H1 (cell line): ENCODE results near the gene PLXND1. TPM values are rescaled to one million over a fixed set of nuclear protein-coding genes. Genes with fewer than 3 reads are reported as not detected.

Experiments
- CTCF ChIA-PET: fragments of 300-600 bp; sonication (Branson Sonifier 250); formaldehyde crosslinking; loops from one replicate; lab custom pipeline; 2021; ENCODE audit not compliant: partially characterized antibody; lab: Charles Lee
- POLR2A ChIA-PET: fragments of 300-600 bp; sonication (Branson Sonifier 250); formaldehyde crosslinking; loops from one replicate; lab custom pipeline; 2021; ENCODE audit warnings: inconsistent platforms; ENCODE audit not compliant: partially characterized antibody; lab: Charles Lee
- DNase-seq, 2 experiments: peaks; one replicate each; pipeline versions ENCODE4 v3.0.0 to v3.0.0-alpha.2; 2010 to 2022; ENCODE audit warnings: low spot score in 2 of 2, low read depth in 1 of 2, mixed read lengths in 1 of 2
- FAIRE-seq: peaks from 2 replicates; lab custom pipeline; 2011; peaks lifted over from hg19 to GRCh38; lab: Jason Lieb, UNC
- H2AFZ ChIP-seq: 2 replicates; pipeline ENCODE4 v1.8.1; 2012; ENCODE audit warnings: low read length, inconsistent platforms
- H2AK5ac ChIP-seq: 2 replicates; pipeline ENCODE4 v1.6.1; 2013; ENCODE audit warnings: low read depth, low read length
- H2BK120ac ChIP-seq: replicated peaks from 2 replicates; pipeline ENCODE3; 2013; ENCODE audit warnings: low read depth, low read length, inconsistent platforms
- H2BK12ac ChIP-seq: 2 replicates; pipeline ENCODE4 v1.6.1; 2013; ENCODE audit warnings: low read depth, low read length
- H2BK15ac ChIP-seq: 2 replicates; pipeline ENCODE4 v1.6.1; 2013; ENCODE audit warnings: low read length
- H2BK20ac ChIP-seq: 2 replicates; pipeline ENCODE4 v1.6.1; 2013; ENCODE audit warnings: low read length
- H2BK5ac ChIP-seq: 2 replicates; pipeline ENCODE4 v1.6.1; 2013; ENCODE audit warnings: low read depth, low read length
- H3K14ac ChIP-seq: 2 replicates; pipeline ENCODE4 v1.6.1; 2013; ENCODE audit warnings: inconsistent platforms; ENCODE audit not compliant: insufficient read length
- H3K18ac ChIP-seq: 2 replicates; pipeline ENCODE4 v1.6.1; 2013; ENCODE audit warnings: low read length; ENCODE audit errors: extremely low read depth
- H3K23ac ChIP-seq: 2 replicates; pipeline ENCODE4 v1.6.1; 2013; ENCODE audit warnings: inconsistent platforms; ENCODE audit not compliant: insufficient read length
- H3K23me2 ChIP-seq: 2 replicates; pipeline ENCODE4 v1.6.1; 2013; ENCODE audit warnings: low read depth, low read length
- H3K27ac ChIP-seq: 2 replicates; pipeline ENCODE4 v1.6.1; 2011; ENCODE audit warnings: low read depth, low read length, inconsistent platforms
- H3K27me3 ChIP-seq, 4 experiments: replicated peaks in 1 of 4; 1 replicate in 1 of 4; 2 replicates in 3 of 4; pipeline versions ENCODE4 v1.6.1 to v1.8.1; 2011 to 2013; ENCODE audit warnings: low read length in 3 of 4, mild to moderate bottlenecking in 3 of 4, inconsistent platforms in 2 of 4, mixed read lengths in 2 of 4, moderate library complexity in 1 of 4; ENCODE audit not compliant: control insufficient read depth in 3 of 4, insufficient read depth in 3 of 4; ENCODE audit errors: extremely low read depth in 1 of 4
- H3K36me3 ChIP-seq, 4 experiments: 2 replicates each; pipeline versions ENCODE4 v1.6.1 to v1.8.1; 2011 to 2013; ENCODE audit warnings: mild to moderate bottlenecking in 4 of 4, low read length in 3 of 4, moderate library complexity in 2 of 4, control low read depth in 1 of 4, inconsistent platforms in 1 of 4; ENCODE audit not compliant: insufficient read depth in 4 of 4, control insufficient read depth in 2 of 4
- H3K4ac ChIP-seq: replicated peaks from 2 replicates; pipeline ENCODE3; 2013; ENCODE audit warnings: low read length, low read depth, mixed read lengths, inconsistent platforms; ENCODE audit not compliant: insufficient read length
- H3K4me1 ChIP-seq, 4 experiments: replicated peaks in 1 of 4; 1 replicate in 1 of 4; 2 replicates in 3 of 4; pipeline versions ENCODE4 v1.6.1 to v1.8.1; 2011 to 2013; ENCODE audit warnings: low read length in 3 of 4, inconsistent platforms in 2 of 4, mixed read lengths in 1 of 4; ENCODE audit not compliant: insufficient read depth in 4 of 4, control insufficient read depth in 3 of 4
- H3K4me2 ChIP-seq, 2 experiments: 2 replicates each; pipeline versions ENCODE4 v1.6.1 to v1.8.1; 2011 to 2013; ENCODE audit warnings: low read depth in 2 of 2, low read length in 2 of 2, control low read depth in 1 of 2, inconsistent platforms in 1 of 2, mild to moderate bottlenecking in 1 of 2; ENCODE audit not compliant: insufficient read depth in 1 of 2
- H3K4me3 ChIP-seq, 4 experiments: fragments of 200-600, 300-600 bp in 1 of 4; sonication (generic), shearing (Covaris generic), sonication (Bioruptor Twin) in 1 of 4; 2 replicates each; pipeline versions ENCODE4 v1.5.1 to v1.8.1; 2011 to 2016; ENCODE audit warnings: low read length in 4 of 4, low read depth in 3 of 4, control low read depth in 2 of 4, inconsistent platforms in 2 of 4, mild to moderate bottlenecking in 2 of 4, mixed read lengths in 1 of 4, moderate library complexity in 1 of 4; ENCODE audit not compliant: insufficient read depth in 2 of 4; ENCODE audit errors: extremely low read depth in 1 of 4
- H3K56ac ChIP-seq: replicated peaks from 2 replicates; pipeline ENCODE3; 2013; ENCODE audit warnings: low read depth, mild to moderate bottlenecking, mixed read lengths, low read length, inconsistent platforms; ENCODE audit not compliant: insufficient read length
- H3K79me1 ChIP-seq: 2 replicates; pipeline ENCODE4 v1.6.1; 2013; ENCODE audit warnings: low read depth, low read length, control low read depth
- H3K79me2 ChIP-seq, 2 experiments: 2 replicates each; pipeline versions ENCODE4 v1.6.1 to v1.8.1; 2012 to 2013; ENCODE audit warnings: low read length in 2 of 2, mild to moderate bottlenecking in 2 of 2, inconsistent platforms in 1 of 2; ENCODE audit not compliant: insufficient read depth in 2 of 2, control insufficient read depth in 1 of 2
- H3K9ac ChIP-seq, 4 experiments: replicated peaks in 1 of 4; 1 replicate in 1 of 4; 2 replicates in 3 of 4; pipeline versions ENCODE4 v1.6.1 to v1.8.1; 2011 to 2013; ENCODE audit warnings: low read depth in 3 of 4, low read length in 3 of 4, control low read depth in 2 of 4, mild to moderate bottlenecking in 2 of 4, moderate library complexity in 2 of 4, inconsistent platforms in 1 of 4; ENCODE audit errors: extremely low read depth in 1 of 4
- H3K9me3 ChIP-seq, 2 experiments: 2 replicates each; pipeline versions ENCODE4 v1.6.1 to v1.8.1; 2012 to 2013; ENCODE audit warnings: mild to moderate bottlenecking in 2 of 2, moderate library complexity in 2 of 2, control low read depth in 1 of 2, inconsistent platforms in 1 of 2, low read depth in 1 of 2, low read length in 1 of 2, mixed read lengths in 1 of 2; ENCODE audit not compliant: insufficient read depth in 2 of 2
- H4K20me1 ChIP-seq, 2 experiments: replicated peaks in 1 of 2; 2 replicates each; pipeline versions ENCODE3 to v1.8.1; 2011 to 2013; ENCODE audit warnings: inconsistent platforms in 2 of 2, low read length in 2 of 2, mild to moderate bottlenecking in 1 of 2; ENCODE audit not compliant: insufficient read depth in 2 of 2, control insufficient read depth in 1 of 2
- H4K5ac ChIP-seq: 2 replicates; pipeline ENCODE4 v1.6.1; 2013; ENCODE audit warnings: low read length, low read depth, mixed read lengths, inconsistent platforms; ENCODE audit not compliant: insufficient read length
- H4K8ac ChIP-seq: 2 replicates; pipeline ENCODE4 v1.8.0; 2013; ENCODE audit warnings: mild to moderate bottlenecking, moderate library complexity, low read length, inconsistent platforms; ENCODE audit not compliant: insufficient read depth; ENCODE audit errors: extremely low read depth
- H4K91ac ChIP-seq: replicated peaks from 2 replicates; pipeline ENCODE3; 2013; ENCODE audit warnings: low read length, mixed read lengths, inconsistent platforms; ENCODE audit not compliant: insufficient read length
- CTCF ChIP-seq, 3 experiments: IDR thresholded peaks; 1 replicate in 2 of 3; 2 replicates in 1 of 3; pipeline versions ENCODE4 v1.5.1 to v1.6.1; 2011; ENCODE audit warnings: low read length in 3 of 3, mild to moderate bottlenecking in 3 of 3, inconsistent platforms in 2 of 3, low read depth in 1 of 3, moderate library complexity in 1 of 3; ENCODE audit not compliant: insufficient read depth in 1 of 3; ENCODE audit errors: control extremely low read depth in 1 of 3
- EZH2 ChIP-seq: fragments of 200-600 bp; sonication (generic); IDR thresholded peaks from 2 replicates; pipeline ENCODE4 v1.7.1; 2012; ENCODE audit warnings: low read depth, mild to moderate bottlenecking, moderate library complexity, low read length, inconsistent platforms; ENCODE audit not compliant: severe bottlenecking
- HDAC6 ChIP-seq: IDR thresholded peaks from one replicate; pipeline ENCODE4 v1.7.1; 2012; ENCODE audit warnings: low read depth, mild to moderate bottlenecking, inconsistent platforms, low read length, moderate library complexity
- JUN ChIP-seq: IDR thresholded peaks from 2 replicates; pipeline ENCODE4 v1.6.1; 2011; ENCODE audit warnings: low read depth, mild to moderate bottlenecking, improper control_type of control experiment, low read length
- SIN3A ChIP-seq, 2 experiments: IDR thresholded peaks in 1 of 2; conservative IDR thresholded peaks in 1 of 2; 2 replicates each; pipeline ENCODE4 v1.6.1; 2011 to 2012; ENCODE audit warnings: low read length in 2 of 2, improper control_type of control experiment in 1 of 2, low read depth in 1 of 2, mild to moderate bottlenecking in 1 of 2
- SP2 ChIP-seq: IDR thresholded peaks from 2 replicates; pipeline ENCODE4 v1.6.1; 2012; ENCODE audit warnings: mild to moderate bottlenecking, low read length, inconsistent platforms
- YY1 ChIP-seq: IDR thresholded peaks from 2 replicates; pipeline ENCODE4 v1.6.1; 2011; ENCODE audit warnings: low read depth, mild to moderate bottlenecking, low read length
- WGBS, 2 experiments: shearing (Covaris generic) in 1 of 2; methylation state at CpG; one replicate each; pipeline versions ENCODE4 v1.1.6 to v1.1.7; 2013 to 2015; ENCODE audit warnings: low lambda C conversion rate in 2 of 2, mixed read lengths in 2 of 2, inconsistent platforms in 1 of 2, low coverage in 1 of 2, missing lambda C conversion rate in 1 of 2; ENCODE audit not compliant: insufficient replicate concordance in 2 of 2, insufficient coverage in 1 of 2, insufficient read length in 1 of 2; ENCODE audit errors: extremely low coverage in 1 of 2, missing lambda C conversion rate in 1 of 2; 5-methylcytosine and 5-hydroxymethylcytosine counted together
- polyA plus RNA-seq, 7 experiments: library from polyadenylated mRNA; depleted of rRNA in 3 of 7; stranded (reverse) in 5 of 7; unstranded in 2 of 7; fragments of >200 nt in 5 of 7; fragments of 200-250 nt in 2 of 7; gene quantifications; 1 replicate in 5 of 7; 2 replicates in 1 of 7; 4 replicates in 1 of 7; pipeline versions ENCODE4 v1.2.1 to v1.2.3, GENCODE V29; 2011 to 2013; ENCODE audit warnings: missing spikeins in 2 of 7, mixed read lengths in 2 of 7
- total RNA-seq: library from RNA; stranded (reverse); fragmentation: NEBNext Ultra II Directional; extraction: Animal tissue kit (Norgen Biotek cat#: 25700); gene quantifications from 2 replicates; pipeline ENCODE4 v1.2.1, GENCODE V29; 2021

Gene PLXND1
- total and polyA plus RNA-seq, 2 of the 8 experiments (the other 6 are each of a cell fraction or from before 2014, with no cell fraction given): 17.7 to 66.4 TPM

DNA sequence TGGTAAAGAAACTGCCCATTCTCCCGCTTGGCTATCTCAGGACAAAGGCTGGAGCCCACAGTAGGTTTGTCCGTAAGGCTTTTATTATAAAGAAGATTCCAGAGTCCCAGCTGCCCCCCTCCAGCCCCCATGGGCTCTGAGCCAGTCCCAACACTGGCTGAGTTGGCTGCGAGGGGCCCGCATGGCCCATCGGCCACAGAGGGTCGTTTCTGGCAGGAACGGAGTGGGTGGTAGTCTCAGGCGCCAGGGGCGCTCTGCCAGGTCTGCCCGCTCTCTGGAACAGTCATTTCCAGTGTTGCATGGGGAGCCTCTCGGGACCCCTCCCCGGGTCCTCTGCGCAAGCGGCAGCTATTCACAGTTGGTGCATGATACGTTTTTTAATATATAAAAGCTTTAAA, 51.3 kb downstream of the PLXND1 start:
- no peak overlapping the region for H4K8ac ChIP-seq
- H2BK12ac ChIP-seq: no peak overlapping the region
- no peak overlapping the region for H2AK5ac ChIP-seq
- H3K23ac ChIP-seq: no peak overlapping the region
- no peak overlapping the region for H4K91ac ChIP-seq
- no peak overlapping the region for H4K5ac ChIP-seq
- no peak overlapping the region for H3K18ac ChIP-seq
- no peak overlapping the region for H2BK120ac ChIP-seq
- H2BK15ac ChIP-seq: no peak overlapping the region
- no peak overlapping the region for H3K27ac ChIP-seq
- H3K27me3 ChIP-seq: no peaks in the 10 kb centered on the region; a peak in 1 of 7 replicates
- H3K36me3 ChIP-seq: no peaks in the 10 kb centered on the region; a peak in 1 of 8 replicates
- peaks cover 0 to 1% of the 10 kb centered on the region in 2 experiments for H4K20me1 ChIP-seq
- H3K9me3 ChIP-seq: no peaks in the 10 kb centered on the region
- no peak overlapping the region for H3K4me3 ChIP-seq
- H2BK20ac ChIP-seq: no peak overlapping the region
- no peak overlapping the region for H3K4ac ChIP-seq
- WGBS, 2 experiments: 94% methylated on average over 15 of the region's 15 CpGs; no CpG with 5 or more reads in 1 of the 2 experiments
- H3K23me2 ChIP-seq: no peaks in the 10 kb centered on the region
- no peak overlapping the region for H3K4me2 ChIP-seq
- H3K79me2 ChIP-seq: no peaks in the 10 kb centered on the region
- peaks cover 3 to 22% (median 11%) of the 10 kb centered on the region in 4 experiments for H3K4me1 ChIP-seq
- no peak overlapping the region for H3K14ac ChIP-seq
- 0 out of 2 replicates have a peak overlapping the region, but pooled peaks have one; percentile 44 for H2BK5ac ChIP-seq
- CTCF ChIA-PET: interaction anchor here (0.9 to 11.3 kb wide), 7 partner anchors 11 to 168 kb away, joined by 3 to 93 read pairs (median 5); partner anchors contain the start of genes H1-8 and RHO
- H3K79me1 ChIP-seq: no peaks in the 10 kb centered on the region
- TF ChIP-seq YY1: no peak
- TF ChIP-seq JUN: no peak
- no peak for TF ChIP-seq SIN3A (conservative IDR thresholded peaks at IDR 0.05 in 1 of 2, IDR thresholded peaks at IDR 0.05 in 1 of 2; ENCODE audit: low read depth in 1 of 2, low read length in 2 of 2)
- TF ChIP-seq CTCF (IDR thresholded peaks at IDR 0.05; ENCODE audit: control extremely low read depth in 1 of 3, insufficient read depth in 1 of 3, low read depth in 1 of 3, low read length in 3 of 3): no peak
- no peak for TF ChIP-seq EZH2
- TF ChIP-seq HDAC6: no peak
- no peak for TF ChIP-seq SP2
- no peak for FAIRE-seq
- POLR2A ChIA-PET: interaction anchor here (0.7 to 1.2 kb wide), 5 partner anchors 11 to 239 kb away, joined by 3 to 5 read pairs (median 4); a partner anchor contains a TSS
- H3K9ac ChIP-seq: no peak overlapping the region
- H3K56ac ChIP-seq: no peak overlapping the region
- DNase-seq: no peak
- H2AFZ ChIP-seq: no peak overlapping the region
